IPS-15b (cell line): ENCODE results near the gene GALNT17.

ENCODE experiments used
- H3K27me3 ChIP-seq: one replicate; pipeline ENCODE4 v1.6.1; 2013; ENCODE audit warnings: low read length; ENCODE audit not compliant: control insufficient read depth, insufficient read depth
- H3K36me3 ChIP-seq: one replicate; pipeline ENCODE4 v1.6.1; 2013; ENCODE audit warnings: low read length; ENCODE audit not compliant: control insufficient read depth, insufficient read depth
- H3K4me1 ChIP-seq: one replicate; pipeline ENCODE4 v1.6.1; 2013; ENCODE audit warnings: mild to moderate bottlenecking, low read length; ENCODE audit not compliant: control insufficient read depth, insufficient read depth
- H3K4me3 ChIP-seq: one replicate; pipeline ENCODE4 v1.5.1; 2013; ENCODE audit warnings: low read depth, low read length
- H3K9ac ChIP-seq: one replicate; pipeline ENCODE4 v1.6.1; 2013; ENCODE audit warnings: low read depth, mild to moderate bottlenecking, low read length
- H3K9me3 ChIP-seq: one replicate; pipeline ENCODE4 v1.6.1; 2013; ENCODE audit warnings: mild to moderate bottlenecking, low read length; ENCODE audit not compliant: control insufficient read depth, insufficient read depth

The GALNT17 gene

GRCh38 chr7:71444130-71444529 is 312.2 kb downstream of the GALNT17 start:
- H3K36me3 ChIP-seq, result no peaks in the 10 kb centered on the region
- H3K9me3 ChIP-seq, result no peaks in the 10 kb centered on the region
- peaks cover 3% of the 10 kb centered on the region for H3K4me1 ChIP-seq
- no peak overlapping the region for H3K4me3 ChIP-seq
- no peaks in the 10 kb centered on the region for H3K27me3 ChIP-seq
- no peak overlapping the region for H3K9ac ChIP-seq

GRCh38 chr7:71453630-71454029 is 321.7 kb downstream of the GALNT17 start:
- Histone ChIP-seq H3K9ac (no peak overlapping the region), H3K27me3 (no peaks in the 10 kb centered on the region), H3K4me1 (peaks cover 15% of the 10 kb centered on the region), H3K4me3 (no peak overlapping the region), H3K36me3 (no peaks in the 10 kb centered on the region), H3K9me3 (no peaks in the 10 kb centered on the region)

GRCh38 chr7:71454981-71455380 is 323.0 kb downstream of the GALNT17 start:
- Histone ChIP-seq H3K36me3 (no peaks in the 10 kb centered on the region), H3K9ac (no peak overlapping the region), H3K9me3 (no peaks in the 10 kb centered on the region), H3K27me3 (no peaks in the 10 kb centered on the region), H3K4me1 (peaks cover 20% of the 10 kb centered on the region), H3K4me3 (no peak overlapping the region)

GRCh38 chr7:71457021-71457420 is 325.1 kb downstream of the GALNT17 start:
- H3K36me3 ChIP-seq, result no peaks in the 10 kb centered on the region
- peaks cover 30% of the 10 kb centered on the region for H3K4me1 ChIP-seq
- H3K27me3 ChIP-seq, result no peaks in the 10 kb centered on the region
- no peaks in the 10 kb centered on the region for H3K9me3 ChIP-seq
- no peak overlapping the region for H3K4me3 ChIP-seq
- peak overlapping the region; percentile 9 for H3K9ac ChIP-seq

- no peak overlapping the region for H3K9ac ChIP-seq
These were observed 326.1 kb downstream of the GALNT17 start for GRCh38 chr7:71457846-71458590.

GRCh38 chr7:71459132-71459531 is 327.2 kb downstream of the GALNT17 start:
- no peaks in the 10 kb centered on the region for H3K27me3 ChIP-seq
- no peak overlapping the region for H3K4me3 ChIP-seq
- no peaks in the 10 kb centered on the region for H3K9me3 ChIP-seq
- H3K9ac ChIP-seq, result no peak overlapping the region
- no peaks in the 10 kb centered on the region for H3K36me3 ChIP-seq
- H3K4me1 ChIP-seq, result peaks cover 30% of the 10 kb centered on the region

More at GRCh38 chr7:71457846-71458590, 326.1 kb downstream of the GALNT17 start:
- H3K4me1 ChIP-seq, result peaks cover 30% of the 10 kb centered on the region
- no peaks in the 10 kb centered on the region for H3K27me3 ChIP-seq
- no peaks in the 10 kb centered on the region for H3K9me3 ChIP-seq
- peak overlapping the region; percentile 8 for H3K4me3 ChIP-seq
- H3K36me3 ChIP-seq, result no peaks in the 10 kb centered on the region

- Histone ChIP-seq H3K9ac (no peak overlapping the region), H3K4me3 (no peak overlapping the region), H3K36me3 (no peaks in the 10 kb centered on the region), H3K4me1 (peaks cover 42% of the 10 kb centered on the region), H3K9me3 (no peaks in the 10 kb centered on the region), H3K27me3 (no peaks in the 10 kb centered on the region)
These were observed 329.6 kb downstream of the GALNT17 start for GRCh38 chr7:71461572-71461971.

- Histone ChIP-seq H3K27me3 (no peaks in the 10 kb centered on the region), H3K4me1 (peaks cover 24% of the 10 kb centered on the region), H3K9me3 (no peaks in the 10 kb centered on the region), H3K4me3 (no peak overlapping the region), H3K36me3 (no peaks in the 10 kb centered on the region), H3K9ac (no peak overlapping the region)
These were observed 333.8 kb downstream of the GALNT17 start for GRCh38 chr7:71465741-71466189.

- Histone ChIP-seq H3K9me3 (no peaks in the 10 kb centered on the region), H3K9ac (no peak overlapping the region)
These were observed 334.7 kb downstream of the GALNT17 start for GRCh38 chr7:71466448-71467145.

GRCh38 chr7:71470326-71470725 is 338.4 kb downstream of the GALNT17 start:
- Histone ChIP-seq H3K9me3 (peaks cover 8% of the 10 kb centered on the region), H3K9ac (no peak overlapping the region), H3K27me3 (no peaks in the 10 kb centered on the region), H3K4me3 (no peak overlapping the region), H3K4me1 (peaks cover 32% of the 10 kb centered on the region), H3K36me3 (peaks cover 4% of the 10 kb centered on the region)

More at GRCh38 chr7:71466448-71467145, 334.7 kb downstream of the GALNT17 start:
- no peaks in the 10 kb centered on the region for H3K27me3 ChIP-seq
- no peaks in the 10 kb centered on the region for H3K36me3 ChIP-seq
- no peak overlapping the region for H3K4me3 ChIP-seq
- H3K4me1 ChIP-seq, result peaks cover 22% of the 10 kb centered on the region

GRCh38 chr7:71470830-71471229 is 338.9 kb downstream of the GALNT17 start:
- Histone ChIP-seq H3K9ac (no peak overlapping the region), H3K9me3 (peaks cover 12% of the 10 kb centered on the region), H3K27me3 (no peaks in the 10 kb centered on the region), H3K36me3 (peaks cover 4% of the 10 kb centered on the region), H3K4me3 (no peak overlapping the region), H3K4me1 (peaks cover 30% of the 10 kb centered on the region)

GRCh38 chr7:71472962-71473361 is 341.0 kb downstream of the GALNT17 start:
- peaks cover 18% of the 10 kb centered on the region for H3K9me3 ChIP-seq
- peaks cover 20% of the 10 kb centered on the region for H3K4me1 ChIP-seq
- no peaks in the 10 kb centered on the region for H3K27me3 ChIP-seq
- H3K4me3 ChIP-seq, result no peak overlapping the region
- H3K9ac ChIP-seq, result no peak overlapping the region
- peaks cover 4% of the 10 kb centered on the region for H3K36me3 ChIP-seq
